Uterus (tissue), 4 donors: ENCODE measurements around the gene ZFYVE27. TPM values are rescaled to one million over a fixed set of nuclear protein-coding genes. Genes with fewer than 3 reads are reported as not detected.
A peak's percentile ranks its signal among the peaks of the same experiment; 100 is the strongest.

Experiments used
- DNase-seq, 2 donors: peaks; one replicate each; pipeline ENCODE4 v3.0.0-alpha.2; 2019 to 2020
- H3K27ac ChIP-seq, 2 donors: fragments of 200-600 bp; sonication (generic); 1 replicate in 1 of 2; 2 replicates in 1 of 2; pipeline ENCODE4 v1.5.1; 2016 to 2018
- H3K27me3 ChIP-seq, 2 donors: fragments of 200-600 bp; sonication (generic); one replicate each; pipeline ENCODE4 v1.5.1; 2018 to 2019; ENCODE audit warnings: control low read depth in 1 of 2
- H3K36me3 ChIP-seq, 2 donors: fragments of 200-600 bp; sonication (generic); one replicate each; pipeline ENCODE4 v1.5.1; 2019; ENCODE audit warnings: control low read depth in 1 of 2
- H3K4me1 ChIP-seq, 2 donors: fragments of 200-600 bp; sonication (generic); one replicate each; pipeline ENCODE4 v1.5.1; 2018 to 2019; ENCODE audit warnings: control low read depth in 1 of 2
- H3K4me3 ChIP-seq, 2 donors: fragments of 200-600 bp; sonication (generic); 1 replicate in 1 of 2; 2 replicates in 1 of 2; pipeline ENCODE4 v1.5.1; 2018 to 2019; ENCODE audit warnings: mild to moderate bottlenecking in 1 of 2
- H3K9me3 ChIP-seq, 2 donors: fragments of 200-600 bp; sonication (generic); one replicate each; pipeline ENCODE4 v1.5.1; 2019; ENCODE audit warnings: control low read depth in 1 of 2
- CTCF ChIP-seq, 4 experiments: fragments of 200-600 bp in 2 of 4; fragments of 450-650 bp in 2 of 4; sonication (generic) in 2 of 4; IDR thresholded peaks; one replicate each; pipeline ENCODE4 v1.5.1; 2016 to 2019; ENCODE audit warnings: antibody characterized with exemption in 4 of 4, mild to moderate bottlenecking in 2 of 4, moderate library complexity in 1 of 4
- POLR2A ChIP-seq, 2 donors: fragments of 450-650 bp; IDR thresholded peaks; one replicate each; pipeline ENCODE4 v1.6.1; 2016; ENCODE audit warnings: antibody characterized with exemption in 2 of 2, mild to moderate bottlenecking in 1 of 2, moderate library complexity in 1 of 2
- intact Hi-C: fragments of 100-400 bp; cut with DNase I; formaldehyde crosslinking; loops from one replicate; pipeline ENCODE4 v1.15.1; 2023; ENCODE audit warnings: low total_unique reads
- total RNA-seq, 4 donors: library from RNA; depleted of rRNA in 3 of 4; stranded (reverse); fragments of >200 nt in 3 of 4; gene quantifications; one replicate each; pipeline versions ENCODE4 v1.1.0 to v1.2.4, GENCODE V29; 2014 to 2023
- donor health status: DM: yes; HTN: yes; CAD: no.

Gene ZFYVE27
- total RNA-seq, 4 donors from 2014 or later: 2.8 to 32.3 (median 16.7) TPM

DNA sequence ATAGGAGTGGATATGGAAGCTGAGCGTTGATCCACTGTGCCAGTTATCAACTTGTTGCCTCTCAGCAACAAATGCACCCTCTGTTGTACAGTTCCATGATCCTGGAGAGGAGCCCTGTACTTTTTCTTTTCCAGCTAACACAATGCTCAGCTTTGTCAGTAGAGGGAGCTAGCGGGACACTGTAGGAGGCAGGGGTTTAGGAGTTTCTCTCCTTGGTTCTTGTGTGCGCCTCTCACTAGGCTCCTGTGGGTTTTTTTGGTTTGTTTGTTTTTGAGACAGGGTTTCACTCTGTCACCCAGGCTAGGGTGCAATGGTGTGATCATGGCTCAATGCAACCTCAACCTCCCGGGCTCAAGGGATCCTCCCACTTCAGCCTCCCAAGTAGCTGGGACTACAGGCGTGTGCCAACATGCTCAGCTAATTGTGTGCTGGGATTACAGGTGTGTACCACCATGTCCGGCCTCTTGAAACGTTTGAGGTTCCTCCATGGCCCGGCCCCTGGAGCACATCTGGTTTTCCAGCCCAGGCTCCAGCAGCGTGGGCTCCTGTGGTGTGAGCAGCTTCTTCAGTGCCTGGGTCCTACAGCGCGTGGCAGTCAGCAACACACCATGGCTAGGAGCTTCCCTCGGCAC lies 35.4 kb upstream of the ZFYVE27 start:
- H3K27me3 ChIP-seq: no peaks in the 10 kb centered on the region
- no peaks in the 10 kb centered on the region for H3K36me3 ChIP-seq
- H3K9me3 ChIP-seq: no peaks in the 10 kb centered on the region
- no peak overlapping the region for H3K4me3 ChIP-seq
- H3K27ac ChIP-seq: no peak overlapping the region
- DNase-seq: peak in 1 of 2 donors; percentile 70
- intact Hi-C loops: no loop called here
- no peak for TF ChIP-seq POLR2A (IDR thresholded peaks at IDR 0.05)
- peak; percentile 74 to 86 (median 83) for TF ChIP-seq CTCF (IDR thresholded peaks at IDR 0.05)
- no peaks in the 10 kb centered on the region for H3K4me1 ChIP-seq

DNA sequence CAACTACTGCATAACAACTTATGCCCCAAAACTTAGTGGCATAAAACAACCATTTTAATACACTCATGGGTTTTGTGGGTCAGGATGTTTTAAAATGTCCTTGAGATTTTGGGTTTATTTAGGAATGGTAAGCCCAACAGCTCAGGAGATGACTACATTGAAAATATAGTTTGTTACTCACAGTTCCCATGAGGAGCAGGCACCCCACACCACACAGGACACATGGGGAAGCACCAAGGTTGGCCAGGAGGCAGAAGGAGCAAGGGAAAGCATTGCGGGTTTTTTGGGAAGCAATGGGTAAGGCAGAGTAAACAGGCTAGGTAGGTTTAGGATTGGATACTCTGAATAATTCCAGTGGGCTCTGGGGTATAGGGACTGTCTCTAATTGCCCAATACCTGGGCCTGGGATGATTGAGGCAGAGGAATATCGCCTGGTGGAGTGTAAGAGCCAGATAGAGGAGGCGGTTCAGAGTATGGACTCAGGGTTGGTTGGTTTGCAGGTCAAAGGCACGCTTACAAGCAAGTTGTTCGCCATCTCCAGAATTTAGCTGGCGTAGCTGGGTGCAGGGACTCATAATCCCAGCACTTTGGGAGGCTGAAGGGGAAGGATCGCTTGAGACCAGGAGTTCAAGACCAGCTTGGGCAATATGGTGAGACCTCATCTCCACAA lies 33.4 kb upstream of the ZFYVE27 start:
- H3K27me3 ChIP-seq: no peaks in the 10 kb centered on the region
- TF ChIP-seq CTCF (IDR thresholded peaks at IDR 0.05) (no peak), POLR2A (IDR thresholded peaks at IDR 0.05) (no peak)
- intact Hi-C loops: no loop called here
- no peaks in the 10 kb centered on the region for H3K4me1 ChIP-seq
- no peaks in the 10 kb centered on the region for H3K9me3 ChIP-seq
- no peaks in the 10 kb centered on the region for H3K36me3 ChIP-seq
- no peak for DNase-seq
- H3K4me3 ChIP-seq: no peak overlapping the region
- H3K27ac ChIP-seq: no peak overlapping the region

DNA sequence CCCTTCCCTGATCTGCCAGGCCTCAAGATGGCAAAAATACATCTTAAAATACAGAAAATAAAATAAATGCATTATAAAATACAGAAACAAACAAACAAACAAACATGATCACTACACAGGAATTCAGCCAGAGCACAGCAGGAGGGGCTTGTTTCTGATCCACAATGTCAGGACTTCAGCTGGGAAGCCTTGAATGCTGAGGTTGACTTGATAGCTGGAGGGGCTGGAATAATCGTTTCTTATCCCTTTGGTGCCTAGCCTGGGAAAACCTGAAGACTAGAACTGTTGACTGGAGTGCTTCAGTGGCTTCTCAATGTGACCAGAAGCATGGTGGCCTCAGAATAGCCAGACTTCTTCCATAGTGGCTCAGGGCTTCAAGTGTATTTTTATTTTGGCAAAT lies 32.6 kb upstream of the ZFYVE27 start:
- no peak overlapping the region for H3K4me3 ChIP-seq
- TF ChIP-seq CTCF (IDR thresholded peaks at IDR 0.05) (no peak), POLR2A (IDR thresholded peaks at IDR 0.05) (no peak)
- DNase-seq: no peak
- no peaks in the 10 kb centered on the region for H3K36me3 ChIP-seq
- intact Hi-C loops: no loop called here
- H3K27me3 ChIP-seq: no peaks in the 10 kb centered on the region
- H3K4me1 ChIP-seq: no peaks in the 10 kb centered on the region
- no peak overlapping the region for H3K27ac ChIP-seq
- H3K9me3 ChIP-seq: no peaks in the 10 kb centered on the region

- no peaks in the 10 kb centered on the region for H3K36me3 ChIP-seq
- H3K27me3 ChIP-seq: no peaks in the 10 kb centered on the region
- DNase-seq: no peak
- intact Hi-C loops: no loop called here
- peaks cover 0 to 5% of the 10 kb centered on the region in 2 donors for H3K4me1 ChIP-seq
- H3K9me3 ChIP-seq: no peaks in the 10 kb centered on the region
- H3K27ac ChIP-seq: no peak overlapping the region
- no peak overlapping the region for H3K4me3 ChIP-seq
- no peak for TF ChIP-seq CTCF (IDR thresholded peaks at IDR 0.05)
- TF ChIP-seq POLR2A (IDR thresholded peaks at IDR 0.05): no peak
These were observed 31.8 kb upstream of the ZFYVE27 start for GRCh38 chr10:97705006-97705670.
